ENCODE measurements around the gene CCDC85A. TPM values are rescaled to one million over a fixed set of nuclear protein-coding genes. Genes with fewer than 3 reads are reported as not detected.

CCDC85A gene
- total RNA-seq, 3 donors from 2014 or later, result not detected

GRCh38 chr2:56369316-56369715, 185.5 kb downstream of the CCDC85A start:
- no peak for ATAC-seq
- peaks cover 8% of the 10 kb centered on the region for H3K9me3 Mint-ChIP-seq
- H3K4me3 Mint-ChIP-seq, result no peak overlapping the region
- H3K27me3 Mint-ChIP-seq (ENCODE audit: low read depth), result no peaks in the 10 kb centered on the region
- no peaks in the 10 kb centered on the region for H3K4me1 Mint-ChIP-seq (ENCODE audit: low read depth)
- H3K36me3 Mint-ChIP-seq (ENCODE audit: insufficient read depth), result no peaks in the 10 kb centered on the region
- DNase-seq, result no peak

DNA sequence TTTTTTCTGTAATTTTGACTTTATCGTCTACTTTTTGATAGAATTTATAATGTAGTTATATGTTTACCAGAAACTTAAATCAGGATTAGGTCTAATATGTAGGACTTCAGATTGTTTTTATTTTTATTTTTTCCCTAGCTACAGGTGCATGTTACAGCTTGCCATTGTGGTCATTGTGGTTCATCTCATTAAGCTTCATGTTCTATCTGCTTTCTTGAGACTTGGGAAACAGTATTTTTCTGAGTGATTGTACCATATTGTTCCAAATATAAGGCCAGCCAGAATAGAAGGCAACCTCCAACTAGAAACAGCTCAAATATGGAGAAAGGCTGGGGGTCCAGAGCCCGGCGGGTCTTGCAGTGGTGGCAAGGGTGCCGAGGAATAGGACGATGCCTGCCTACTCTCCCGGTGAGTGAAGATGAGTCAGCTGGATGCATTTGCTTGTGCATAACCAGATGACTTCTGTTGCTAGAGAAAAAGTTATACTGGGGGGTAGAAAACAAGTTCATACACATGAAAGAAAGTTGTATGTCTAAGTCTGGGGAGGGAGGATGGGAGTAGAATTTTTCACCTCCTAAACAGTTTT, 188.4 kb downstream of the CCDC85A start:
- ATAC-seq (no peak), DNase-seq (no peak)
- Mint-ChIP-seq H3K9me3 (peaks cover 3% of the 10 kb centered on the region), H3K4me1 (ENCODE audit: low read depth) (no peaks in the 10 kb centered on the region), H3K27me3 (ENCODE audit: low read depth) (no peaks in the 10 kb centered on the region), H3K4me3 (no peak overlapping the region), H3K36me3 (ENCODE audit: insufficient read depth) (no peaks in the 10 kb centered on the region)

DNA sequence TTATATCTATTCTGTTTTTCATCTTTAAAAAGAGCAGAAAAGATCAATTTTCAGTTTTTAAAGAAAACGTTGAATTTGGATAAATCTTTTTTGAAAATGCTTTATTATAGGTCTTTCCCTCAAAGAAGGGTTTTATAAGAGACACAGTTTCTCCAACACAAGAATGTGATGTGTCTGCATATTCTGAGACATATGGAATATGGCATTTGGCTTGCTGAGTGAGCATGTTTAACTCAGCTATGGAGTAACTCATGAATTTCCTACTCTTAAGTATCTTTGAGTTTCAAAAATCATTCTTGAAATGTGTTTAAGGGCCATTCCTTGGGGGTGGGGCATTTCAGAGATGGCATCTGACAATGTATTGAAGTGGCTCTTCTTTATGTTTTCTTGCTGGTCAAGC, 191.5 kb downstream of the CCDC85A start:
- no peak for DNase-seq

GRCh38 chr2:56376699-56377665, 193.2 kb downstream of the CCDC85A start:
- no peaks in the 10 kb centered on the region for H3K27me3 Mint-ChIP-seq (ENCODE audit: low read depth)
- H3K4me1 Mint-ChIP-seq (ENCODE audit: low read depth), result no peaks in the 10 kb centered on the region
- DNase-seq (no peak), ATAC-seq (no peak)
- H3K36me3 Mint-ChIP-seq (ENCODE audit: insufficient read depth), result no peaks in the 10 kb centered on the region
- peaks cover 3% of the 10 kb centered on the region for H3K9me3 Mint-ChIP-seq
- H3K4me3 Mint-ChIP-seq, result no peak overlapping the region

More for the DNA sequence above, 191.5 kb downstream of the CCDC85A start:
- Mint-ChIP-seq H3K36me3 (ENCODE audit: insufficient read depth) (no peaks in the 10 kb centered on the region), H3K4me3 (no peak overlapping the region), H3K4me1 (ENCODE audit: low read depth) (no peaks in the 10 kb centered on the region), H3K9me3 (peaks cover 3% of the 10 kb centered on the region), H3K27me3 (ENCODE audit: low read depth) (no peaks in the 10 kb centered on the region)
- ATAC-seq, result no peak

GRCh38 chr2:56379066-56379465, 195.3 kb downstream of the CCDC85A start:
- ATAC-seq (no peak), DNase-seq (no peak)
- Mint-ChIP-seq H3K4me3 (no peak overlapping the region), H3K27me3 (ENCODE audit: low read depth) (no peaks in the 10 kb centered on the region), H3K9me3 (no peaks in the 10 kb centered on the region), H3K36me3 (ENCODE audit: insufficient read depth) (no peaks in the 10 kb centered on the region), H3K4me1 (ENCODE audit: low read depth) (no peaks in the 10 kb centered on the region)

- no peaks in the 10 kb centered on the region for H3K4me1 Mint-ChIP-seq (ENCODE audit: low read depth)
- H3K27me3 Mint-ChIP-seq (ENCODE audit: low read depth), result no peaks in the 10 kb centered on the region
- no peaks in the 10 kb centered on the region for H3K36me3 Mint-ChIP-seq (ENCODE audit: insufficient read depth)
- no peak overlapping the region for H3K4me3 Mint-ChIP-seq
- H3K9me3 Mint-ChIP-seq, result no peaks in the 10 kb centered on the region
- DNase-seq, result no peak
- no peak for ATAC-seq
Observed at GRCh38 chr2:56380861-56381260, 197.1 kb downstream of the CCDC85A start.

- ATAC-seq, result no peak
- DNase-seq, result no peak
- H3K4me3 Mint-ChIP-seq, result no peak overlapping the region
- H3K27me3 Mint-ChIP-seq (ENCODE audit: low read depth), result no peaks in the 10 kb centered on the region
- no peaks in the 10 kb centered on the region for H3K4me1 Mint-ChIP-seq (ENCODE audit: low read depth)
- no peaks in the 10 kb centered on the region for H3K36me3 Mint-ChIP-seq (ENCODE audit: insufficient read depth)
- no peaks in the 10 kb centered on the region for H3K9me3 Mint-ChIP-seq
Observed at GRCh38 chr2:56382466-56382865, 198.7 kb downstream of the CCDC85A start.

DNA sequence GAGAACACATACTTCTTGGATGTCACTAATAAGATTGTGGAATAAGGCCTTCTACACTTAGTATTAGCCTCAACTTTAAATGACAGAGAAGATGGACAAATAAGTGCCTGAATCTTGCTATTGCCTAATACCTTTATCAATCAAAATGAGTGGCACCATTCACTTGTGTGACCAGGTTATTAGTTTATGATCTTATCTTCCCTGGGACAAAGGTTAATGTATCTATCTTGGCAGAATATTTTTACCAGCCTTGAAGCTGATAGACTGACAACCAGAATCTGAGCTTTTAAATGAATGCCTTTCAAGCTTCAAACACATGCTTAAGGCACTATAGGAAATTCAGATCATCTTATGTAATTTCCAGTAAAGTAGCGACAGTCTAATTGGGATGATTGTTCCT, 202.9 kb downstream of the CCDC85A start:
- no peak for ATAC-seq
- H3K4me3 Mint-ChIP-seq, result no peak overlapping the region
- DNase-seq, result no peak
- no peaks in the 10 kb centered on the region for H3K36me3 Mint-ChIP-seq (ENCODE audit: insufficient read depth)
- H3K4me1 Mint-ChIP-seq (ENCODE audit: low read depth), result no peaks in the 10 kb centered on the region
- no peaks in the 10 kb centered on the region for H3K27me3 Mint-ChIP-seq (ENCODE audit: low read depth)
- peaks cover 5% of the 10 kb centered on the region for H3K9me3 Mint-ChIP-seq

DNA sequence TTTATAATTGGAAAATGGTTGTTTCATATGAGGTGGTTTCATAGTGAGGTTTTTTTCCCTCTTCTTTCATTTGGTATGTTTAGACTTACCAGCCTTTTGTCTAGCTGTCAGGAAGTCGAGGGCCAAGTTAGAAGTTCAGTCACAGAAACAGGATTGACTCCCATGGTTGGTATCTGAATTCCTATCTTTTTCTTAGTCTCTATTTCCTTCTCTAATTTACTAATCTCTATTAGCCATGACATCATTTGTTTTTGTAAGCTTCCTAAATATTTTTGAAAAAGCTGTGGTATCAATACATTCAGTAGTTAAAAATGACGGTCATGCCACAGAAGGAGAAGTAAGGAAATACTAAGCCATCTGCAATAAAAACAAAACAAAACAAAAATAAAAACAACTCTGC, 206.9 kb downstream of the CCDC85A start:
- Mint-ChIP-seq H3K4me3 (no peak overlapping the region), H3K4me1 (ENCODE audit: low read depth) (no peaks in the 10 kb centered on the region), H3K36me3 (ENCODE audit: insufficient read depth) (no peaks in the 10 kb centered on the region), H3K27me3 (ENCODE audit: low read depth) (no peaks in the 10 kb centered on the region), H3K9me3 (peaks cover 10% of the 10 kb centered on the region)
- ATAC-seq (no peak), DNase-seq (no peak)

DNA sequence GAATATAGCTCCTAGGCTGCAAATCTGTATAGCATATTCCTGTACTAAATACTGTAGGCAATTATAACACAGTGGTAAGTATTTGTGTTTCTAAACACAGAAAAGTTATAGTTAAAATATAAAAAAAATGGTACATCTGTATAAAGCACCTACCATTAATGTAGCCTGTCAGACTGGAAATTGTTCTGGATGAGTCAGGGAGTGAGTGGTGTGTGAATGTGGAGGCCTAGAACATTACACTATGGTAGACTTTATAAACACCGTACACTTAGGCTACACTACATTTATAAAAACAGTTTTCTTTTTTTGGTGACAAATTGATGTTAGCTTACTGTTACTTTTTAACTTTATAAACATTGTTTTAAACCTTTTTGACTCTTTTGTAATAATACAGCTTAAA, 226.3 kb downstream of the CCDC85A start:
- DNase-seq, result no peak
- H3K36me3 Mint-ChIP-seq (ENCODE audit: insufficient read depth), result no peaks in the 10 kb centered on the region
- H3K4me1 Mint-ChIP-seq (ENCODE audit: low read depth), result no peaks in the 10 kb centered on the region
- H3K27me3 Mint-ChIP-seq (ENCODE audit: low read depth), result no peaks in the 10 kb centered on the region
- no peak overlapping the region for H3K4me3 Mint-ChIP-seq
- H3K9me3 Mint-ChIP-seq, result peaks cover 8% of the 10 kb centered on the region
- no peak for ATAC-seq

DNA sequence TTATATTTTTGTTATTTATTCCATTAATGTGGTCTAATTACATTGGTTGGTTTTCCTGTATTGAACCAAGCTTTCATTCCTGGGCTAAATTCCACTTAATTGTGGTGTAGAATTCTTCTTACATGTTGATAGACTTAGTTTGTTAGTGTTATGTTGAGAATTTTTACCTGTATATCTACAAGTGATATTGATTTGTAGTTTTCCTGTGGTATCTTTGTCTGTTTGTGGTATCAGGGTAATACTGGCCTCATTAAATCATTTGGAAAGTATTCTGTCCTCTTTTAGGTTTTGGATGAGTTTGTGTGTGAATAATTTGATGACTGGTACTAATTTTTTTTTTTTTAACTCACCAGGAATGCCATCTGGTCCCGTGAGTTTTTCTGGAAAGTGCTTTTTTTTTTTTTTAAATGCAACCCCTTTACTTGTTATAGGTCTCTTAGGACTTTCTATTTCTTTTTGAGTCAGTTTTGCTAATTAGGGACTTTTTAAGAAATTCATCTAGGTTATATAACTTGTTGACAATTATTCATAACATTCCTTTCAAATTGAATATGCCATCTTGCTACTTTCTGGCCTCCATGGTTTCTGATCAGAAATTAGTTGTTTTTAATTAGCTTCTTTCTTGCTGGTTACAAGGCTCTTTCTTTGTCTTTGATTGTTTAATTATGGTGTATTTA, 232.8 kb downstream of the CCDC85A start:
- no peak for DNase-seq
- Mint-ChIP-seq H3K4me3 (no peak overlapping the region), H3K9me3 (peaks cover 8% of the 10 kb centered on the region), H3K27me3 (ENCODE audit: low read depth) (no peaks in the 10 kb centered on the region), H3K4me1 (ENCODE audit: low read depth) (no peaks in the 10 kb centered on the region), H3K36me3 (ENCODE audit: insufficient read depth) (no peaks in the 10 kb centered on the region)
- ATAC-seq, result no peak

All from activated T-cell treated with anti-CD3 and anti-CD28 coated beads, Interleukin-2, amount 50 U/mL, for 4 hours (primary cell).